Bone marrow (tissue), 2 donors: Measurements from ENCODE around the gene GRAMD2B.
"Not testable (repeated sequence)": the region's sequence is repeated elsewhere in the genome, so short reads cannot be mapped to it uniquely, and the experiment has no call there.

Experiments
- DNase-seq, 2 donors: peaks; one replicate each; lab custom pipeline; 2025; lab: John Stamatoyannopoulos, UW

The GRAMD2B gene

DNA sequence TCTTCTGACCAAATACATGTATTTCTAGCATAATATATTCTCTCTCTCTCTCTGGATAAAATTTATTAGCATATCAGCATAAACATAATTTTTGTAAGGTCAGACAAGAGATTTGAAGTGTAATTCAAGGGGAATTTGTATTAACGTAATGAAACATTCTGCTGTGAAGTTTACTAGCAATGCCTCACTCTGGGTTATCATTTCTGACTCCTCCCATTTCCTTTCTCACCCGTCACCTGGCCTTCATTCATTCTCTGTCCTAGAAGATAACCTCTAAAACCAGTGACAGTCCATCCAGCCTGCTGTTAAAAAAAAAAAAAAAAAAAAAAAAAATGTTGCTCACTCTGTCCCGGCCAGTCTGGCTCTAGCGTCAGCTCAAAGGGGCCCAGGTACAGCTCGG lies 27.1 kb downstream of the GRAMD2B start:
- no peak for DNase-seq

DNA sequence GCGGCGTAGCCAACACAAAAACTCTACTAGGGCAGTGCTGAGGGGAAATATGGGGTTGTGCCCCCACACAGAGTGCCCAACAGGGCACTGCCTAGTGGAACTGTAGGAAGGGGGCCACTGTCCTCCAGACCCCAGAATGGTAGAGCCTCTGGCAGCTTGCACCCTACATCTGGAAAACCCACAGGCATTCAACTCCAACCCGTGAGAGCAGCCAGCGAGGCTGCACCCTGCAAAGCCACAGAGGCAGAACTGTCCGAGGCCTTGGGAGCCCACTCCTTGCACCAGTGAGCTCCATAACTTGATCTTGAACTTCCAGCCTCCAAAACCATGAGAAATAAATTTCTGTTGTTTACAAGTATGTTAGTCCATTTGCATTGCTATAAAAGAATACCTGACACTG lies 27.7 kb downstream of the GRAMD2B start:
- DNase-seq, result no peak

DNA sequence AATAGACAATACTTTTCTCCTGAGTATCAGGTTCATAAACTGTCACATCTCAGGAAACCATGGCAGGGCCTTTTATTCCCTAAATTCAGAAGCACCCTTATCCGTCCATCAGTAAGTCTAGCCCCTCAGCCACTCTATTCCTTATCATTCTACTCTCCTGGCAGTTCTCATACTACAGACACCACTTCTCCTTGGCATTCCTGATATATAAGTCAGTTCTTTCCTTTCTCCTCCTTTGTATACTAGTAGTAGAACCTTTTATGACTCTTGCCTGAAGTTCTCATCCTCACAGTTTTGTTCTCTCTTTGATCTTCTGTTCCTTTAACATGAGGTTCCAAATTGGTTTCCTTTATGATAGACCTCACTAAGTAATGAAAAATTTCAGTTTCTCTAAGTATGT lies 29.3 kb downstream of the GRAMD2B start:
- DNase-seq, result no peak

DNA sequence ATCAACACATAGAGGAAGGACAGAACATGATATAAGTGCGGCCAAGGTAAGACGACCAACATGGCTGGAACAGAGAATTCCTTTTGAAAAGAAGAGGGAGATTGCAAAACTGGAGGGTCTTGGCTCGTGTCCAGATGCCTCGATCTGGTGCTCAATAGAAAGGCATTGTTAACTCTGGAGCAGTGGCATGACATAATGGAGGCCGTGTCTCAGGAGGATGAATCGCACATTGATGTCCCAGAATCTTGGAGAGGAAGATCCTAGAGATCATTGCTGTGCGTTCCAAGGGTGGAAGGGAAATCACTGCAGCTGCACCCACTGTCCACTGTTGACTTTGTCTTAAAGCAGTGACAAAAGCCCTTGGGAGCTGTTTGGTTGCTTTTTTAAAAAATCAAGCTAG lies 30.9 kb downstream of the GRAMD2B start:
- DNase-seq, result no peak

DNA sequence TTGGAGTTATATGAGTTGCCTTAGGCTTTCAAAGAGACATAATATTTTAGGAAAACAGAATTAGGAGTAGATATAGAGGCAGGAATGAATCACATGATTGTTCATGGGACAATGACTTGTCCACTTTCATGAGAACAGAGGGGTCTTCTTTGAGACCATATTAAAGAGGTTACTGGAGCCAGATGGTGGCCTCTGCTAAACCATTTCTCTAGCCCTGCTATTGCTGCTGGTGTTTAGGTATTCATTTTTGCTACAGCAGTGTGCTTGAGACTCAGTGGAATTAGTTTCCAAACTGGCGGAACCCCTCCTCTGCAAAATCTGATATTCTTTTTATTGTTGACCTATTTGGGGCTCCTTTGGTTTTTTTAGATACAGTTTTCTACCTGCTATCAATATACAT lies 31.3 kb downstream of the GRAMD2B start:
- DNase-seq, result no peak

DNA sequence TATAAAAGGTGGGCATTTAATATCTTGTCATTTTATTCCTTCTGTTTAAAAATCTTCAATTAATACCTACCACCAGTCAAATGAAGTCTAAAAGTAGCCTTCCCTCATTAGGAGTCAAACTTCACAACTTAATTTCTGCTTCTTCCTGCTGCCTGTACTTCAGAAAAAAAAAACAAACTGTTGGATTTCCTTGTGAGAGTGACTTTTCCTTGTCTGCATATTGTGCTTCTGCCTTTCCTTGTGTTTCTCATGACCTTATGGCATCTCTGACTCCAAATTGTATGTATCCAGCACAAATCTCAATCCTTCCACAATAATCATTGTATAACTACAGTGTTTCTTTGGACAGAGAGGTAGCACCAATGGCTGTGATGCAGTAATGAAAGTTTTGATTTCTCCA lies 32.1 kb downstream of the GRAMD2B start:
- DNase-seq, result no peak

DNA sequence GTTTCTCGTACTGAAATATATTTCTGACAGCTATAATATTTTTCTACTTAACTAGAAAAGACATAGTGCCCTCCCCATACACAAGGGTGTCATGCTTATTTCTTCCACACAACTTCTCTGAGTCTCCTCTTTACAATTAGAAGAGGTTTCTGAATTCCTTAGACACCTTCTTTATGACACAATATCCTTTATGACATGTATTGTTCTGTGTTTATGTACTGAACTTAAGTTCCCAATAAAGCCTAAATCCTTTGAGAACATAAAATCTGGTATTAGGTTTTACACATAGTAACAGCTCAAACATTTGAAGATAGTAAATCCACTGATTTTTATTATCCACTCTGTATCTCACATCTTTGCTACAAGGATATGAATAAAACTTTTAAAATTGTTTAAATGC lies 32.5 kb downstream of the GRAMD2B start:
- no peak for DNase-seq

DNA sequence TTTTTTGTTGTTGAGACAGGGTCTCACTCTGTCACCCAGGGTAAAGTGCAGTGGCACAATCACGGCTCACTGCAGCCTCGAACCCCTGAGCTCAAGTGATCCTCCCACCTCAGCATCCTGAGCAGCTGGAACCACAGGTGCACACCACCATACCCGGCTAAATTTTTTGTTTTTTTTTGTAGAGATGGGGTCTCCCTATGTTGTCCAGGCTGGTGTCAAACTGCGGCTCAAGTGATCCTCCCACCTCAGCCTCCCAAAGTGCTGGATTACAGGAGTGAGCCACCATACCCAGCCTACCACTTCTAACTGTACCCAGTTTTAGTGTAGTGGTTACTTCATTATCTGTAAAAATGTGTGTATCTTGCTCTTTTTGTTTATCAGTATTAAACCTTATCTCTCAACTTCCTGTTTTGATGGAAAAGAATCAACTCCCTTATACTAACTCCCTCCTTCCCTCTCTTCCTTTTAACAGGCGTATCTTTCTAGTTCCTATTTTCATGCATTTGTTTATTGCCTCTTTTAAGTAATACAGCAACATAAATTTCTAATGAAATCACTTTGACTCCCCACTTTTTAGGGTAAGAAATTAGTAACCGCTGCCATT lies 33.1 kb downstream of the GRAMD2B start:
- no peak for DNase-seq

DNA sequence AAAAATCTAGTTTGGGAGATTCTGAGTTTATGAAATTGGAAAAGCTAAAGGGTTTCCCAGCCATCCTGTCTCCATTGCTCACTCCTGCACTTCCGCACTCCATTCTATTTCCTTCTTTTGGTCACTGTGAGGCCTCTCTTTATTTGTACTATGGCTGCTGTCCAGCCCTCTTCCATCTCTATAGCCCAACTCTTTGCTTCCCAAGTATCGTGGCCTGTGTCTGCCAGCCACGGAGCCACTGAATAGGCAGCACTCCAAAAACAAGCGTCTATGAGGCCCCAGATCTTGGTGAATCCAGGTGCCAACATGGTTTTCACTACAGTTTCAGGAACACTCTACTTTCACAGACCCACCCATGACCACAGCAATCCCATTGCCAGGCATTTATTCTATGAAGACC lies 37.2 kb downstream of the GRAMD2B start:
- DNase-seq, result no peak

DNA sequence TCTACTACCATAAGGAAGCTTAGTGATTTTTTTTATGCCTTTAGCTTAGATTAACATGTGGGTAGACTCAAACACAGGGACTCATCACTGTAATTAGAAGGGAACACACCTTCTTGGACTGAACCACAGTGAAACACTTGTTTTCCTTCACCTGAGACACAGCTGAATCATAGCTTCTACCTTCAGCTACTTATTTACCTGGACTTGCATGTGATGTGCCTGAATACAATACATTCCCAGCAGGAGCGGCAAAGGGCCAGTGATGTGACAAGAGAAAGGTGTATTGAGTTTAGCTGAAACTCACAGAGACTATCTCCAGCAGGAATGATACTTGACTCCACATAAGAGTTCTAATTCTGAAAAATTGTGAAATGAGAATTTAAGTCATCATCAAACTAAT lies 37.8 kb downstream of the GRAMD2B start:
- DNase-seq, result no peak

DNA sequence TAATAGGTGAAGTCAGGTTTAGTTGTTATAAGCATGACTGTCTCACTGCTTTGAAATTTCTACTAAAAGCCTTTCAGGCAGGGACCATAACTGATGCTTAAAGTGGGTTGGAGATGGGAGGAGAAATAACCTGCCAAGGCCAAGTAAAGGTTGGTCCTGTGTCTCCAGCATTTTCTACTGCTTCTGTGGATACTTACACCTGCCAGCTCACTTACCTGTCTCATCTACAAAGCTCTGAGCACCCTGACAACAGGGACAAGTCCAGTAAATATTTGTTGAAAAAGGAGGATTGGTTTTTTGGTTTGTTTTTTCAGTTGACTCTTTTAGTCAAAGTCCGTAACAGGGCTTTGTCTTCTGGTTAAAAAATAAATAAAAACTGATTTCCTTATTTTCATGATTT lies 38.6 kb downstream of the GRAMD2B start:
- no peak for DNase-seq

DNA sequence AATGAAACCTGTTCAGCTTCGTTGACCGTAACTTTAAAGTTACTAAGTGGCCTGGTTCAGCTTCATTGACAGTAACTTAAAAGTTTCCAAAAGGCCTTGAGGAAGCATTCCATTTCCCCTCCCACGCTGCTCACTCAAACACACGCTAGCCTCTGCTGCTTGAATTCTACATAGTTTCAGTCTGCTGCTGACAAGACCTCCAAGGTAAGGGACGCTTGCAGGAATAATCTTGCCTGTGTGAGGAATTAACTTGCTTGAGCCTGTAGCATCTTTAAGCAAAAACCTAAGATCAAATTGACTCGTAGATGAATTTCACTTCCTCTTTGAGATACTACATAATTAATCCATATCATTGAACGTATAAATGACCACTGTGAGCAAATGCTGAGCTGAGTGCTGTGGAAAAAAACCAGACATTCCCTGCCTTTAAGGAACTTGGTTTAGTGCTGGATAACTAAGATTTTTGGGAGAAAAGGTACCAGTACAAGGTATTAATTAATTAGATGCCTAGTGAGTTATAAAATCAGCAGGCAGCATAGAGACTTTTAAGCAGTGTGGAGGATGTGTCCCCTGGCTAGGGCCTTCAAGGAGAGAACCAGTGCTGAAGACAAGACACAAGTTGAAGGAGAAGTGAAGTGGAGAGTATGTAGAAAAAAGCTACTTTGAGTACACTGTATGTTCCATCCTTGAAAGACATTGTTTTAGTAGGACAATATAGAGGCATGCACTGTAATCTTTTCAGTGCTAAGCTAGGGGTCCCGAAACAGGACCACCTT lies 39.2 kb downstream of the GRAMD2B start:
- DNase-seq, result no peak

DNA sequence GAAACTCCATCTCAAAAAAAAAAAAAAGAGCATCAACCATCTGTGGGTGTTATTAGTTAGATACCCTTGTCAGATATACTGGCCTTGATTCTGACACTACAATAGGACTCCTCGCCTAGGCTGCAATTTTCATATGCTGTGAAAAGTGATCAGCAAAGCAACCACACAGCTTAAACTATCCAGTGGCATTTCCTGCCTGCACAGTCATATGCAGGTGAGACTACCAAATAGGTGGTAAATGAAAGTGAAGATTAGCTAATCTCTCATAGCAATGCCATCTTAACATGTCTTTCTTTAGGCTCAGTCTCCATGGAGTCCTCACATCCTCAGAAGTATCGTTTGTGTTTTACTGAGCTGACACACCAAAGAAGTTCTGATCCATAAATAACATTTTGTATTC lies 40.8 kb downstream of the GRAMD2B start:
- DNase-seq, result no peak

DNA sequence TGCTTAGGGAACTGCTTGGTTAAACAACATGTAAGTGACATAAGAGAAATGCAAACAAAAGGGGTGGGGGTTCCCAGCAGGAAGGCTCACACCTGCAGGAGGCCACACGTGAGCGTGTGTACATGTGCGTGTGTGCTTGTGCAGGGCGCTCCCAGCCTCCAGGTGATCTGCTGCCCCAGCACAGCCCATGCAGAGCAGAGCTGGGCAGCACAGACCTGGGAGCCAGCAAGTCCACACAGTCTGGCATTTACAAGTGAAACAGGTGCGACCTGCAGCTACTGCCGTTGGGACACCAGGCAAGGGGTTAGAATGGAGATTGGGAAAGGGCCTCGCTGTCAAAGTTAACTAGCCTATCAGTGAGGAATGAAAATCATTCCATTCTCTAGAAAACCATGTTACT lies 41.8 kb downstream of the GRAMD2B start:
- no peak for DNase-seq

DNA sequence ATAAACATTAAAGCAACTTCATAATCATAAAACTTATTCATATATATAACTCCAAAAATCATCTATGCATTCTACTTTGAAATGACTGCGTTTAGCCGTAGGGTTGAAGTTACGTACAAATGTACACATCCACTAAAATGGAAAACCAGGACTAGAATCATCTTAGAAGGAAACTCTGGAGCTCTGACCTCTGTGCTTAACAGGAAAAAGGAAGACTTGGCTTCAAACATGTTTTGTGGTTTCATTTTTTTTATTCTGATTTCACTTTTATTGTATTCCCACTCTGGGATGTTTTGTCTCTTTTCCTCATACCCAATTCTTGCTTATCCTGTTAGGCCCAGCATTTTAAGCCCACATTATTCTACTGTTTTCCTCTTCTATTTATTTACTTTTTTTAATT lies 44.9 kb downstream of the GRAMD2B start:
- no peak for DNase-seq

DNA sequence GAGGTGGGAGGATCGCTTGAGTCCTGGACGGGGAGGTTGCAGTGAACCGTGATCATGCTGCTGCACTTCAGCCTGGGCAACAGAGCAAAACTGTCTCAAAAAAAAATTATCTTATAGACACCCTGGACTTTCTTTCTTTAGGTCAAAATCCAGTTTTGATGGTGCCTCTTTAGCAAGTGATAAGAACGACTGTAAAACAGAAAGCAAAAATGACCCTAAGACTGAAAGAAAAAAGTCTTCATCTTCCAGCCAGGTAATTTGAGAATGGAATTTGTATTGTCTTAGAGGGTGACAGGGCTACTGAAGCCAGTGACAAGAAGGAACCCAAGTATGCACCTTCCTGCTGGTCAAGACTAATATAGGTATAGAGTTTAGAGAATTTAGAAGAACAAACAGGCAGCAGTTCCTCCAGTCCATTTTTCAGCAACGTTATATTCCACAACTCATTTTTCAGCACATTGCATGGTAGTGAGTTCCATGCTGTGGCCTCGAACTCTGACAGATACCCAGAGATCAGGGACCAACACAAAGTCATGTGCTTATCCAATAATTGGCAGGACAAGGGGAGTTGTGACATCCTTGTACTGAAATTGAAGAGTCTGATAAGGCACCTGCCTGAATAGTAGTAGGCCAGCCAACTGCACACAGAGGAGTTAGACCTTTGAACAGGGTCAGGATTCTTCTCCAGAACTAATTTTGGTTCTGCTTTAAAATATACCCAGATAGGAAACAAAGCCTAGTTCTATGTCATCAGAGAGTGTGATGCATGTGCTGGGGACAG lies 46.5 kb downstream of the GRAMD2B start:
- DNase-seq, result no peak

DNA sequence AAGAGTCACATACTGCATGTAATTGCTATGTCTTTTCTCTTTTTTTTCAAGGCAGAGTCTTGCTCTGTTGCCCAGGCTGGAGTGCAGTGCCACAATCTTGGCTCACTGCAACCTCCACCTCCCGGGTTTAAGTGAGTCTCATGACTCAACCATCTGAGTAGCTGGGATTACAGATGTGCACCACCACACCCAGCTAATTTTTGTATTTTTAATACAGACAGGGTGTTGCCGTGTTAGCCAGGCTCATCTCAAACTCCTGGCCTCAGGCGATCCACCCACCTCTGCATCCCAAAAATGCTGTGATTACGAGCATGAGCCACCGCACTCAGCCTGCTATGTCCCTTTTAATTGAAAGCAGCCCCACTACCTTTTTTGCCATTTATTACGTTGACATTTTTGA lies 47.3 kb downstream of the GRAMD2B start:
- DNase-seq, result not testable (repeated sequence)

DNA sequence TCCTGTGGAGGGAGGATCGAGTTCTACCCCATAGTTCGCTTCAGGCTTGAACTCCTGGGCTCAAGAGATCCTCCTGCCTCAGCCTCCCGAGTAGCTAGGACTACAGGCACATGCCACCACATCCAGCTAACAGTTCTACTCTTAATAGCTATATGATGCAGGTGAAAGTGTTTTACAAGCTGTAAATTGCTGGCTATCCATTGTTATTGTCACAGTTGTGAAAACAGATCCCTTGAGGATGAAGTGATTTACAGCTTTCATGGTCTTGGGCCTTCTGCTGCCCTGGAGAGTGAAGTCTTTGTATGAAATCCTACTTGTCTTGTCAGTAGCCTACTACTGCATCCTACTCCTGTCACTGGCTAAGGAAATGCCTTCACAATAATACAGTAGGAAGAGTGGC lies 48.0 kb downstream of the GRAMD2B start:
- DNase-seq, result no peak

DNA sequence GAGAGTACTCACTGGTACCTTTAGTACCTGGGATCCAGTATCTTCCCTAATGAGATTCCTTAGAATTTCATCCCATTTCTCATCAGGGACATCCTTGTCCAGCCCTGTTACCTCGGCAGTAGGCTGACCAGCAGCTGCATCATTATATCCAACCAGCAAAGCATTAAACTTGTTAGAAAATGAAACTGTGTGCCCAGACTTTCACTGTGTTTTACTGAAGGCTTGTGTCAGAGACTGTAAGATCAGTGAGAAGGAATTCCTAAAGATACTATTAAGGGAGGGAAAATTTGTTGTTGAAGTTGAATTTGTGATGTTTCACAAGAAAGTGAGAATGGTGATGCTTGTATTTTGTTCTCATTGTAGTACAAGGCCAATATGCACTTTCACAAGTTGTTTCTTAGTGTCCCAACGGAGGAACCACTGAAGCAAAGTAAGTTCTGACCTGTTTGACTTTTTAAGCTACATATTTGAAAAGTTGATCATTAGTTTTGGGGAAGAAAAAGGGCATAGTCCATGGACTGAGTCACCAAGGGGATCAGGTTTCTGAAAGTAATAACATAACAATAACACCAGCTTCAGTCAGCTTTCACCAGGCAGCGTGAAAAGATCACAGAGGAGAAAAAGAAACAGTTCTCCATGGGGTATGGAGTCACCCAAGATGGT lies 48.8 kb downstream of the GRAMD2B start:
- DNase-seq, result no peak

DNA sequence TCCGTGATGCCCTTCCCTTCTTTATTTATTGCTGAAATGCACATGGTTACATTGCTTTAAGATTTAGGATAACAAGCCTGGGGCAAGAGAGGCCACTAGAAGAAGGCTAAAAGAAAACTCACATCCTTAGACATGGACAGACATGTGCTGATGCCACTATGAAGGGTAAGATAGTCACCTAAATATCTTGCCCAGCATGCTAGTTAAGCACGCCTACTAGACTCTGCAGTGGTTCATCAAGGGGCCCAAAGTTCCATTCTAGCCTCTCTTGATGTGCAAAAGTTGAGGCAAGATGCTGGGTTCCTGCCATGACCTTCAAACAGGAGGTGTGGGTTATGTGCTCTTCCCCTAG lies 49.3 kb downstream of the GRAMD2B start:
- no peak for DNase-seq

DNA sequence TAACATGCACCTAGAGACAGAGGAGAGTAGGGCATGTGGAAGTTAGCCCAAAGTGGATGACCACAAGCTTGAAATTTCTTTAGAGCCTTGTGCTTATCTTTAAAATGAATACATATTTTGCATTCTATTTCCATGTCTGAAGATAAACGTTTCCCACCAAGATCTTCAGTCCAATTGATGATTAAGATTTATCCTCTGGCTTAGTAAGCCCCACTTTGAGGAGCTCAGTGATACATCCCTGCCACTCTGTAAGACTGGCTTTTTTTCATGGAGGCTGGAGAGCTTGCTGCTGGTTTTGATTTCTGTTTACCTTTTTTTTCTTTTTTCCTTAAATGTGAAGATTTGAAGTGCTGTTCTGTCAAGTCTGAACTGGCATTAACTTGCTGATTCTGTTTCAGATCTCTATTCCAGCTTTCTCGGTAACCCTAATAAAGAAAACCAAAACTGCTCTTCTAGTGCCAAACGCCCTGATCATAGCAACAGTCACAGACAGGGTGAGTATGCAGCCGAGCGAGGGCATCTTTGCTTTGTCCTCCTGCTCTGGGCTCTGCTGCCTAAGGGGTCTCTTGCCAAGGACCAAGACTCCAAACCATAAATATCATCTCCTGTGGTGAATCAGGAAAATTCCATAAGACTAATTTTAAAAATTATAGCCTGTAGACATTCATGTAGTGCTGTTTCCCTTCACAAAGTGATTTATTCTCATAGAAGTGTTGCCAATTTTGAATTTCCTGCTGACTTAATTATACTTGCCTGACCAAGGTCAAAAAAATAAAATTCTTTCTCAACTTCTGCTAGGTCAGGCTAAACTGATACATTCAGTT lies 54.3 kb downstream of the GRAMD2B start:
- DNase-seq, result no peak

DNA sequence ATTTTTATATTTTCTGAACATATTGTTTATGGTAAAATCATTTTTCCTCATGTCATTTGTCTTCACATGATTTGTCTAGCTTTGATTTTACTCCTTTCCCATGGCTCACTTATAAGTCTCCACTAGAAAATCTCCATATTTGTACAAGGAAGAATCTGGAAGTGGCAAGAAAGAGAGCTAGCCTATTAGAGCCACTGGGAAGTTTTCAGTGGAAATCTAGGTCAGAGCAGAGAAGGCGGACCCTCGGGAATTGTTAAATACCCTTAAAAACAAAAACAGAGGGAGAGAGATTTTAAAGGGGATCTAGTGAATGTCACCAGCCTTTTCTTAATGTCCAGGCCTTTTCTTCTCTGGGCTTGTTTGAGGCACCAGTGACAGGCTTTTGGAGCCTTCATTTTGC lies 56.6 kb downstream of the GRAMD2B start:
- DNase-seq, result no peak
